ENCODE data around the gene ARMH2. TPM values are rescaled to one million over a fixed set of nuclear protein-coding genes. Genes with fewer than 3 reads are reported as not detected.

The ARMH2 gene
- total RNA-seq, 1 experiment from 2014 or later: not detected

DNA sequence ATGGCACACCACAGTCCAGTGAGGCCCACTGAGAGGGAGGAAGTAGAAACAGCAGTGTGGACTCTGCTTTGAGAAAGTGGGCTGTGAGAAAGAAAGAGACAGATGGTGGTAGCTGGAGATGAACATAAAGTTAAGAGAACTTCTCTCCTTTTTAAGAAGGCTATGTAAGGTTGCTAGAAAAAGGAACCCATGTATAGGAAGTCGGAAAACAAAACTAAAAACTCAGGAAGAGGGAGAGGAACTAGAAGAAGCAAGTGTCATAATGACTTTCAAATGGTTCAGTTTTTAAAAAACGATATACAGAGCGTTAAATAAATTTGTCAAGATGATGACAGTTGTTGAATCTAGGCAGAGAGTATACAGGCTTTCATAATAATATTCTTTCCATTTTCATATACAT, 49.4 kb downstream of the ARMH2 start:
- H3K27me3 ChIP-seq (replicated peaks; ENCODE audit: control insufficient read depth, insufficient read depth, low read length): no peaks in the 10 kb centered on the region
- ChIA-PET CTCF (no interaction called here), POLR2A (interaction anchor here (0.5 kb wide), 1 partner anchor 198 kb away, joined by 5 read pairs; no protein-coding TSS in a partner anchor)
- H3K4me3 ChIP-seq (ENCODE audit: low read depth, low read length): no peak overlapping the region
- H3K9me3 Mint-ChIP-seq (ENCODE audit: unreplicated experiment): peaks cover 9% of the 10 kb centered on the region
- no peak overlapping the region for H3K4me3 Mint-ChIP-seq (ENCODE audit: unreplicated experiment)
- H3K4me1 ChIP-seq: peaks cover 9% of the 10 kb centered on the region; the same call in 1 of the 2 replicates
- intact Hi-C loops (cut with micrococcal nuclease; ENCODE audit: unreplicated experiment): no loop called here
- H3K36me3 Mint-ChIP-seq (ENCODE audit: insufficient read depth, unreplicated experiment): no peaks in the 10 kb centered on the region
- H3K9me3 ChIP-seq: no peaks in the 10 kb centered on the region
- TF ChIP-seq, protein P1, sequence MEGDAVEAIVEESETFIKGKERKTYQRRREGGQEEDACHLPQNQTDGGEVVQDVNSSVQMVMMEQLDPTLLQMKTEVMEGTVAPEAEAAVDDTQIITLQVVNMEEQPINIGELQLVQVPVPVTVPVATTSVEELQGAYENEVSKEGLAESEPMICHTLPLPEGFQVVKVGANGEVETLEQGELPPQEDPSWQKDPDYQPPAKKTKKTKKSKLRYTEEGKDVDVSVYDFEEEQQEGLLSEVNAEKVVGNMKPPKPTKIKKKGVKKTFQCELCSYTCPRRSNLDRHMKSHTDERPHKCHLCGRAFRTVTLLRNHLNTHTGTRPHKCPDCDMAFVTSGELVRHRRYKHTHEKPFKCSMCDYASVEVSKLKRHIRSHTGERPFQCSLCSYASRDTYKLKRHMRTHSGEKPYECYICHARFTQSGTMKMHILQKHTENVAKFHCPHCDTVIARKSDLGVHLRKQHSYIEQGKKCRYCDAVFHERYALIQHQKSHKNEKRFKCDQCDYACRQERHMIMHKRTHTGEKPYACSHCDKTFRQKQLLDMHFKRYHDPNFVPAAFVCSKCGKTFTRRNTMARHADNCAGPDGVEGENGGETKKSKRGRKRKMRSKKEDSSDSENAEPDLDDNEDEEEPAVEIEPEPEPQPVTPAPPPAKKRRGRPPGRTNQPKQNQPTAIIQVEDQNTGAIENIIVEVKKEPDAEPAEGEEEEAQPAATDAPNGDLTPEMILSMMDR (IDR thresholded peaks at IDR 0.05; ENCODE audit: insufficient read depth in 1 of 2, low read depth in 1 of 2, low read length in 1 of 2, severe bottlenecking in 1 of 2, unreplicated experiment in 1 of 2): no peak
- no peaks in the 10 kb centered on the region for H3K27me3 Mint-ChIP-seq (ENCODE audit: insufficient read depth, unreplicated experiment)
- no peaks in the 10 kb centered on the region for H3K36me3 ChIP-seq (ENCODE audit: control insufficient read depth, insufficient read depth, low read length)
- DNase-seq: no peak
- no TSS peak for BruUV-seq (replicated peaks)
- H3K4me1 Mint-ChIP-seq (ENCODE audit: low read depth, unreplicated experiment): no peaks in the 10 kb centered on the region
- H3K27ac Mint-ChIP-seq (ENCODE audit: unreplicated experiment): no peak overlapping the region

Other genes with a start within 250 kb of the ARMH2 start
- gene KIAA0319, start 152.7 kb downstream of the ARMH2 start, total RNA-seq (2022): 0.11 and 0.16 TPM in 2 replicates
- 46.7 and 47.2 TPM in 2 replicates for gene TDP2, start 132.0 kb downstream of the ARMH2 start, total RNA-seq (2022)
- 55.6 and 63.1 TPM in 2 replicates for gene ACOT13, start 131.8 kb downstream of the ARMH2 start, total RNA-seq (2022)
- 74.2 and 75.3 TPM in 2 replicates for gene C6orf62, start 79.8 kb downstream of the ARMH2 start, total RNA-seq (2022)
- gene GMNN, start 24.0 kb downstream of the ARMH2 start, total RNA-seq (2022): 66.5 and 70.0 TPM in 2 replicates
- 0.64 and 0.86 TPM in 2 replicates for gene RIPOR2, start 137.0 kb upstream of the ARMH2 start, total RNA-seq (2022)